Measurements from ENCODE around the gene CD320. TPM values are rescaled to one million over a fixed set of nuclear protein-coding genes. Genes with fewer than 3 reads are reported as not detected.
"Not testable (repeated sequence)": the region's sequence is repeated elsewhere in the genome, so short reads cannot be mapped to it uniquely, and the experiment has no call there.

CD320 gene
- total and polyA plus RNA-seq, 12 donors, result 12.0 to 129 (median 57.1) TPM

- DNase-seq, result no peak
- Histone ChIP-seq H3K27ac (peak overlapping the region in 4 of 5 donors; percentile 41 to 87 (median 58)), H3K4me3 (peak overlapping the region in 1 of 4 donors; percentile 60), H3K4me1 (replicated peaks in 1 of 2) (peaks cover 0 to 15% of the 10 kb centered on the region in 2 donors), H3K27me3 (no peaks in the 10 kb centered on the region), H3K36me3 (replicated peaks in 1 of 2) (no peaks in the 10 kb centered on the region), H3K9me3 (replicated peaks in 1 of 3) (no peaks in the 10 kb centered on the region)
- 40 to 70% (median 52%) methylated on average over 1 to 14 of the region's 14 CpGs for WGBS, 4 donors
- TF ChIP-seq CTCF (IDR thresholded peaks at IDR 0.05) (no peak), POLR2A (IDR thresholded peaks at IDR 0.05) (no peak)
- intact Hi-C loops (cut with DNase I), result no loop called here
These were observed 34.1 kb upstream of the CD320 start for GRCh38 chr19:8342316-8342683.

GRCh38 chr19:8341504-8341903 is 33.3 kb upstream of the CD320 start:
- H3K27me3 ChIP-seq; H3K9me3 ChIP-seq (replicated peaks in 1 of 3); intact Hi-C loops (cut with DNase I); H3K4me3 ChIP-seq; DNase-seq; H3K36me3 ChIP-seq (replicated peaks in 1 of 2): not testable (repeated sequence)
- peak overlapping the region in 4 of 5 donors; percentile 27 to 87 (median 53) for H3K27ac ChIP-seq
- WGBS, 4 donors, result 88 to 100% (median 98%) methylated on average over 4 of the region's 4 CpGs
- peaks cover 0 to 15% of the 10 kb centered on the region in 2 donors for H3K4me1 ChIP-seq (replicated peaks in 1 of 2)

- intact Hi-C loops (cut with DNase I), result no loop called here
- Histone ChIP-seq H3K4me1 (replicated peaks in 1 of 2) (peaks cover 0 to 15% of the 10 kb centered on the region in 2 donors), H3K4me3 (no peak overlapping the region), H3K36me3 (replicated peaks in 1 of 2) (no peaks in the 10 kb centered on the region), H3K27me3 (peaks cover 4% of the 10 kb centered on the region), H3K27ac (peak overlapping the region in 1 of 5 donors; percentile 44), H3K9me3 (replicated peaks in 1 of 3) (no peaks in the 10 kb centered on the region)
- peak; percentile 41 to 91 (median 68) for DNase-seq
- WGBS, 4 donors, result 18 to 34% (median 25%) methylated on average over 12 to 15 of the region's 15 CpGs
- no peak for TF ChIP-seq POLR2A (IDR thresholded peaks at IDR 0.05)
- TF ChIP-seq CTCF (IDR thresholded peaks at IDR 0.05), result peak in 5 of 6 experiments; percentile 9 to 36 (median 25)
These were observed 32.4 kb upstream of the CD320 start for GRCh38 chr19:8340341-8341096.

- Histone ChIP-seq H3K27ac (no peak overlapping the region), H3K27me3 (peaks cover 21% of the 10 kb centered on the region), H3K9me3 (replicated peaks in 1 of 3) (no peaks in the 10 kb centered on the region), H3K4me3 (no peak overlapping the region), H3K4me1 (replicated peaks in 1 of 2) (peaks cover 0 to 22% of the 10 kb centered on the region in 2 donors), H3K36me3 (replicated peaks in 1 of 2) (no peaks in the 10 kb centered on the region)
- no peak for TF ChIP-seq POLR2A (IDR thresholded peaks at IDR 0.05)
- TF ChIP-seq CTCF (IDR thresholded peaks at IDR 0.05), result no peak
- WGBS, 4 donors, result 64 to 90% (median 72%) methylated on average over 4 to 6 of the region's 6 CpGs
- DNase-seq, result no peak
- intact Hi-C loops (cut with DNase I), result no loop called here
These were observed 30.7 kb upstream of the CD320 start for GRCh38 chr19:8338835-8339234.

- Histone ChIP-seq H3K4me3 (no peak overlapping the region), H3K27ac (no peak overlapping the region), H3K4me1 (replicated peaks in 1 of 2) (peaks cover 0 to 18% of the 10 kb centered on the region in 2 donors), H3K27me3 (peaks cover 31% of the 10 kb centered on the region), H3K9me3 (replicated peaks in 1 of 3) (no peaks in the 10 kb centered on the region), H3K36me3 (replicated peaks in 1 of 2) (no peaks in the 10 kb centered on the region)
- no peak for TF ChIP-seq CTCF (IDR thresholded peaks at IDR 0.05)
- intact Hi-C loops (cut with DNase I), result no loop called here
- DNase-seq, result no peak
- WGBS, 4 donors, result 64 to 80% (median 70%) methylated on average over 5 to 7 of the region's 7 CpGs
These were observed 29.6 kb upstream of the CD320 start for GRCh38 chr19:8337728-8338127.
